Measurements from ENCODE around the gene DCK.

The DCK gene

DNA sequence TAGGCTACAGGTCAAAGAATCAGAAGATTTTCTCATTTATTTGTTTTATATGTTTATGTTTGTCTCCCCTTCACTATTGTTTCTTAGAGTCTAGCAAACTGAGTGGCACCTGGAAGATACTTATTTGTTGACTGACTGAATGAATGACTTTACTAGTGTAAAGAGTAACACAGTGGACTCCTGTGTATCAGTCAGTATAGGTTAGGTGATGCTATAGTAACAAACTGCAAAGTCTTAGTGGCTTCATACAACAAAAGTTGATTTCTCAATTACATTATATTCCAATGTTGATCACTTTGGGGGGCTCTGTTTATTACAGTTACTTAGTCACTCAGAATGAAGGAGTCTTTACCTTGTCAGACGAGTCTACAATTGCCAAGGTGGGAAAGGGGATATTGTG lies 76.6 kb downstream of the DCK start:
- DNase-seq = no peak
- no peaks in the 10 kb centered on the region for H3K36me3 ChIP-seq (ENCODE audit: control insufficient read depth, insufficient read depth, low read length)
- H3K27ac ChIP-seq (ENCODE audit: insufficient read depth, low read length, poor library complexity, severe bottlenecking) = no peak overlapping the region
- H3K9me3 ChIP-seq (ENCODE audit: control insufficient read depth, low read length) = no peaks in the 10 kb centered on the region
- no peaks in the 10 kb centered on the region for H3K4me1 ChIP-seq (ENCODE audit: control insufficient read depth, insufficient read depth, low read length, poor library complexity, severe bottlenecking)
- no peaks in the 10 kb centered on the region for H3K27me3 ChIP-seq (replicated peaks; ENCODE audit: control insufficient read depth, insufficient read depth, low read length, poor library complexity, severe bottlenecking)
- no peak overlapping the region for H3K4me3 ChIP-seq (ENCODE audit: insufficient read depth, low read depth, low read length, poor library complexity, severe bottlenecking)

DNA sequence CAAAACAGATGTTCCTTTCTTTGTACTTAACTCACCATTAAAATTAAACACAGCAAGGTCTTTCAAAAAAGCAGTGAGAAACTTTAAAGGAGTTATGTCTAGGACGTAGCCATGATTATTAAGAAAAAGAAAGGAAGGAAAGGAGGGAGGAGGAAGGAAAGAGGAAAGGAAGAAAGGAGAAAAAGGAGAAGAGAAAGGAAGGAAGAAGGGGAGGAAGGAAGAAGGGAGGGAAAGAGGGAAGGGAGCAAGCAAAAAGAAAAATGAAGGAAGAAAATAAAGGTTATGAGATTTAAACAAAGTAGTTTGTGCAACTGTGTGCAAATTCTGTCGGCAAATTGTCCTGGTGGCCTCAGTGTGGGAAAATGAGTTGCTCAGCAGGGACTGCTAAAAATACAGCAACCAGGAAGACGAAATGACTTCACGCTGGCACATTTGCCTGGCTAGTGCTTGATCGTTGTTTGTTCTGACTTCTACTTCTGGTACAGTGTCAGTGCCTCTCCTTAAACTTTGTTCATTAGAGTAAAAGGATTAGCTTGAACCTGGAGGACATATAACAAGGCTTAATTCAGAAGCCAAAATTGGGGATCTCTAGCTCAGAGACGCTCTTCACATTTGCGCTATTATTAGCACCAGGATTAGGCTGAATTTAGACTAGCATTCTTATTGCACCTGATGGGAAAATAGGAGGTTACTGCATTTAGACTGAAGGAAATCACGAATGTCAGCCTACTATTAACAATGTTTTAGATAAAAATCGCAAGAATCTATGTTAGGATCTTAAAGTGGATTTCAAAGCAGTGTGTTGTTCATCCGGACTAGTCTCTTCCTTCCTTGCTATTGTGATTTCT lies 81.2 kb downstream of the DCK start:
- Histone ChIP-seq H3K4me3 (ENCODE audit: insufficient read depth, low read depth, low read length, poor library complexity, severe bottlenecking) (no peak overlapping the region), H3K27me3 (replicated peaks; ENCODE audit: control insufficient read depth, insufficient read depth, low read length, poor library complexity, severe bottlenecking) (no peaks in the 10 kb centered on the region), H3K4me1 (ENCODE audit: control insufficient read depth, insufficient read depth, low read length, poor library complexity, severe bottlenecking) (no peaks in the 10 kb centered on the region), H3K9me3 (ENCODE audit: control insufficient read depth, low read length) (no peaks in the 10 kb centered on the region), H3K36me3 (ENCODE audit: control insufficient read depth, insufficient read depth, low read length) (no peaks in the 10 kb centered on the region), H3K27ac (ENCODE audit: insufficient read depth, low read length, poor library complexity, severe bottlenecking) (no peak overlapping the region)
- DNase-seq = no peak
